H9 (cell line): ENCODE results near the gene DENND6B. TPM values are rescaled to one million over a fixed set of nuclear protein-coding genes. Genes with fewer than 3 reads are reported as not detected.

ENCODE experiments used
- DNase-seq: peaks from one replicate; pipeline ENCODE4 v3.0.0-alpha.2; 2017
- H2AFZ ChIP-seq: one replicate; pipeline ENCODE4 v1.6.1; 2013; ENCODE audit warnings: mild to moderate bottlenecking, low read length, control low read depth, moderate library complexity
- H2AK5ac ChIP-seq: 2 replicates; pipeline ENCODE4 v1.6.1; 2013; ENCODE audit warnings: low read length, control low read depth, mixed read lengths; ENCODE audit not compliant: insufficient read length
- H2BK120ac ChIP-seq: one replicate; pipeline ENCODE4 v1.6.1; 2013; ENCODE audit warnings: low read depth, mild to moderate bottlenecking, low read length, control low read depth, inconsistent platforms; ENCODE audit not compliant: poor library complexity, severe bottlenecking
- H2BK12ac ChIP-seq: 2 replicates; pipeline ENCODE4 v1.6.1; 2013; ENCODE audit warnings: low read length, control low read depth, mixed read lengths, low read depth; ENCODE audit not compliant: insufficient read length
- H2BK15ac ChIP-seq: 2 replicates; pipeline ENCODE4 v1.6.1; 2013; ENCODE audit warnings: low read depth, low read length, control low read depth
- H2BK20ac ChIP-seq: one replicate; pipeline ENCODE4 v1.6.1; 2013; ENCODE audit warnings: low read depth, mild to moderate bottlenecking, low read length, control low read depth, inconsistent platforms; ENCODE audit not compliant: poor library complexity, severe bottlenecking
- H2BK5ac ChIP-seq: 2 replicates; pipeline ENCODE4 v1.6.1; 2013; ENCODE audit warnings: low read length, control low read depth, mixed read lengths; ENCODE audit not compliant: insufficient read length
- H3K14ac ChIP-seq: 2 replicates; pipeline ENCODE4 v1.6.1; 2013; ENCODE audit warnings: low read length, control low read depth; ENCODE audit not compliant: insufficient read depth
- H3K18ac ChIP-seq: 2 replicates; pipeline ENCODE4 v1.6.1; 2013; ENCODE audit warnings: low read depth, mild to moderate bottlenecking, mixed read lengths, low read length, control low read depth; ENCODE audit not compliant: insufficient read length
- H3K23ac ChIP-seq: 2 replicates; pipeline ENCODE4 v1.6.1; 2013; ENCODE audit warnings: low read length, control low read depth, mixed read lengths, low read depth; ENCODE audit not compliant: insufficient read length
- H3K23me2 ChIP-seq: 2 replicates; pipeline ENCODE4 v1.6.1; 2013; ENCODE audit warnings: low read depth, mild to moderate bottlenecking, mixed read lengths, low read length, control low read depth; ENCODE audit not compliant: insufficient read length, poor library complexity, severe bottlenecking
- H3K27ac ChIP-seq: 2 replicates; pipeline ENCODE4 v1.5.1; 2013; ENCODE audit warnings: low read length, control low read depth, mixed read lengths, low read depth; ENCODE audit not compliant: insufficient read length
- H3K27me3 ChIP-seq: 2 replicates; pipeline ENCODE4 v1.6.1; 2013; ENCODE audit warnings: low read length, control low read depth, inconsistent platforms; ENCODE audit not compliant: insufficient read depth
- H3K4ac ChIP-seq: 2 replicates; pipeline ENCODE4 v1.6.1; 2013; ENCODE audit warnings: low read depth, mild to moderate bottlenecking, control low read depth, inconsistent platforms, low read length, moderate library complexity
- H3K4me1 ChIP-seq: 2 replicates; pipeline ENCODE4 v1.6.1; 2013; ENCODE audit warnings: low read length, control low read depth, inconsistent platforms; ENCODE audit not compliant: insufficient read depth
- H3K4me2 ChIP-seq: 2 replicates; pipeline ENCODE4 v1.6.1; 2013; ENCODE audit warnings: low read length, control low read depth, mixed read lengths; ENCODE audit not compliant: insufficient read length, insufficient read depth
- H3K56ac ChIP-seq: 2 replicates; pipeline ENCODE4 v1.6.1; 2013; ENCODE audit warnings: low read depth, mild to moderate bottlenecking, mixed read lengths, low read length, control low read depth; ENCODE audit not compliant: insufficient read length
- H3K79me1 ChIP-seq: 2 replicates; pipeline ENCODE4 v1.6.1; 2013; ENCODE audit warnings: low read depth, mild to moderate bottlenecking, moderate library complexity, low read length, control low read depth, inconsistent platforms; ENCODE audit not compliant: insufficient read depth, poor library complexity, severe bottlenecking
- H3K79me2 ChIP-seq: 2 replicates; pipeline ENCODE4 v1.6.1; 2013; ENCODE audit warnings: low read length, control low read depth, inconsistent platforms; ENCODE audit not compliant: insufficient read depth
- H3K9ac ChIP-seq: 2 replicates; pipeline ENCODE4 v1.6.1; 2013; ENCODE audit warnings: low read length, control low read depth, mixed read lengths; ENCODE audit not compliant: insufficient read length; ENCODE audit errors: extremely low read depth
- H3K9me3 ChIP-seq: one replicate; pipeline ENCODE4 v1.6.1; 2013; ENCODE audit warnings: low read depth, low read length, inconsistent platforms; ENCODE audit not compliant: control insufficient read depth
- H3T11ph ChIP-seq: one replicate; pipeline ENCODE4 v1.6.1; 2013; ENCODE audit warnings: mild to moderate bottlenecking, low read length, control low read depth, inconsistent platforms
- H4K20me1 ChIP-seq: one replicate; pipeline ENCODE4 v1.6.1; 2013; ENCODE audit not compliant: control insufficient read depth, insufficient read length, insufficient read depth
- H4K5ac ChIP-seq: 2 replicates; pipeline ENCODE4 v1.6.1; 2013; ENCODE audit warnings: low read depth, mild to moderate bottlenecking, mixed read lengths, low read length, control low read depth; ENCODE audit not compliant: insufficient read length
- H4K8ac ChIP-seq: replicated peaks from 2 replicates; pipeline ENCODE4 v1.6.1; 2013; ENCODE audit warnings: low read length, control low read depth, mixed read lengths, low read depth; ENCODE audit not compliant: insufficient read length
- H4K91ac ChIP-seq: 2 replicates; pipeline ENCODE4 v1.6.1; 2013; ENCODE audit warnings: low read depth, mild to moderate bottlenecking, moderate library complexity, mixed read lengths, low read length, control low read depth; ENCODE audit not compliant: insufficient read length
- H3K27ac Mint-ChIP-seq, 3 experiments: 2 replicates in 2 of 3; 3 replicates in 1 of 3; pipeline ENCODE4 v1.8.0; 2020 to 2021; ENCODE audit warnings: mixed read lengths in 3 of 3, mild to moderate bottlenecking in 1 of 3, moderate library complexity in 1 of 3
- H3K27me3 Mint-ChIP-seq: 2 replicates; pipeline ENCODE4 v1.8.0; 2021; ENCODE audit warnings: low read depth, mild to moderate bottlenecking, moderate library complexity, mixed read lengths
- H3K36me3 Mint-ChIP-seq, 3 experiments: 2 replicates in 2 of 3; 3 replicates in 1 of 3; pipeline ENCODE4 v1.8.0; 2020 to 2021; ENCODE audit warnings: low read depth in 3 of 3, mixed read lengths in 3 of 3; ENCODE audit not compliant: insufficient read depth in 1 of 3
- H3K4me1 Mint-ChIP-seq, 2 experiments: 2 replicates each; pipeline ENCODE4 v1.8.0; 2020; ENCODE audit warnings: mixed read lengths in 2 of 2
- H3K4me3 Mint-ChIP-seq, 2 experiments: 2 replicates in 1 of 2; 3 replicates in 1 of 2; pipeline ENCODE4 v1.8.0; 2020 to 2021; ENCODE audit warnings: mild to moderate bottlenecking in 2 of 2, mixed read lengths in 2 of 2, moderate library complexity in 1 of 2
- H3K9me3 Mint-ChIP-seq, 2 experiments: 2 replicates in 1 of 2; 3 replicates in 1 of 2; pipeline ENCODE4 v1.8.0; 2020; ENCODE audit warnings: mild to moderate bottlenecking in 2 of 2, mixed read lengths in 2 of 2, moderate library complexity in 1 of 2
- CTCF ChIP-seq: fragments of 200-600 bp; sonication (generic); conservative IDR thresholded peaks from 3 replicates; pipeline ENCODE4 v1.8.0; 2021; ENCODE audit warnings: antibody characterized with exemption, mild to moderate bottlenecking
- WGBS: extraction: QIAGEN DNeasy Blood & Tissue Kit; methylation state at CpG from one replicate; pipeline ENCODE4 v1.1.7; 2013; ENCODE audit warnings: missing lambda C conversion rate, low lambda C conversion rate, mixed read lengths; ENCODE audit not compliant: insufficient read length; ENCODE audit errors: extremely low coverage; 5-methylcytosine and 5-hydroxymethylcytosine counted together
- total RNA-seq: library from RNA; stranded (reverse); gene quantifications from 2 replicates; pipeline ENCODE4 v1.2.1, GENCODE V29; 2021

The DENND6B gene
- total RNA-seq, 1 experiment from 2014 or later: 1.5 TPM

DNA sequence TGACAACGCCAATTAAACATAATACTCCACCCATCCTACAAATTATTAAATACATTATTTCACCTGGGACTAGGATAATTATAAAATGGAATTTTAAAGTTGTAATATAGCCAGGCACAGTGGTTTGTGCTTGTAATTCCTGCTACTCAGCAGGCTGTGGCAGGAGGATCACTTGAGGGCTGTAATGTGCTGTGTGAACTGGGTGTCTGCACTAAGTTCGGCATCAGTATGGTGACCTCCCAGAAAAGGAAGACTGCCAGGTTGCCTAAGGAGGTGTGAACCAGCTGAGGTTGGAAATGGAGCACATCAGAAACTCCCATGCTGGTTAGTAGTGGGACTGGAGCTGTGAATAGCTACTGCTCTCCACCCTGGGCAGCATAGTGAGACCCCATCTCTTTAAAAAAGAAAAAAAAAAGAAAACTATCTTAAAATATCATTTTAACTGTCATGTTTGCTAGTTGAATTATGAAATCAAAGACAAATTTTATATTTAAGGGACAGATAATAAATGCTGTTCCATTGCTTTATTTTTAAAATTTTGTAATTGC lies 44.4 kb upstream of the DENND6B start:
- H4K91ac ChIP-seq: no peak overlapping the region
- H3K4ac ChIP-seq: no peak overlapping the region
- no peak overlapping the region for H3K4me2 ChIP-seq
- no peak overlapping the region for H2BK15ac ChIP-seq
- TF ChIP-seq CTCF: no peak
- H3K79me1 ChIP-seq: peaks cover 3% of the 10 kb centered on the region
- no peak overlapping the region for H2BK12ac ChIP-seq
- 100% methylated on average over 1 of the region's 2 CpGs for whole genome bisulfite sequencing
- H2BK20ac ChIP-seq: no peak overlapping the region
- Mint-ChIP-seq H3K36me3 (peaks cover 20 to 47% (median 36%) of the 10 kb centered on the region in 3 experiments; a peak in 6 of 7 replicates), H3K27me3 (no peaks in the 10 kb centered on the region), H3K27ac (no peak overlapping the region; a peak in 1 of 7 replicates), H3K9me3 (no peaks in the 10 kb centered on the region), H3K4me3 (no peak overlapping the region), H3K4me1 (no peaks in the 10 kb centered on the region)
- no peak overlapping the region for H4K8ac ChIP-seq
- no peak overlapping the region for H2BK5ac ChIP-seq
- no peaks in the 10 kb centered on the region for H3K9me3 ChIP-seq
- no peaks in the 10 kb centered on the region for H3K4me1 ChIP-seq
- no peaks in the 10 kb centered on the region for H3K23me2 ChIP-seq
- no peak overlapping the region for H3K18ac ChIP-seq
- no peak overlapping the region for H3K9ac ChIP-seq
- H3K27ac ChIP-seq: no peak overlapping the region
- H2AK5ac ChIP-seq: no peak overlapping the region
- H4K20me1 ChIP-seq: no peaks in the 10 kb centered on the region
- no peak overlapping the region for H4K5ac ChIP-seq
- H3K79me2 ChIP-seq: no peaks in the 10 kb centered on the region
- no peak overlapping the region for H2AFZ ChIP-seq
- no peak overlapping the region for H3K56ac ChIP-seq
- no peak overlapping the region for H3K23ac ChIP-seq
- DNase-seq: no peak
- H3K27me3 ChIP-seq: no peaks in the 10 kb centered on the region
- H3T11ph ChIP-seq: no peak overlapping the region
- H3K14ac ChIP-seq: no peak overlapping the region
- no peak overlapping the region for H2BK120ac ChIP-seq
